IMR-90 (cell line): ENCODE results near the gene SLC9A2. TPM values are rescaled to one million over a fixed set of nuclear protein-coding genes. Genes with fewer than 3 reads are reported as not detected.

Experiments used
- ATAC-seq: fragments of 200-7000 bp; cut with Tn5 transposase; 2 replicates; pipeline ENCODE4 v1.9.1; 2020; ENCODE audit warnings: low read depth, mild to moderate bottlenecking, moderate library complexity
- BruUV-seq: library from RNA; stranded (reverse); fragments of 400-500 nt; replicated peaks from 2 replicates; lab custom pipeline; 2021; lab: Mats Ljungman, UMichigan
- CTCF ChIA-PET: fragments of 300-600 bp; formaldehyde crosslinking; extraction: SDS; loops from one replicate; lab custom pipeline; 2021; ENCODE audit warnings: antibody characterized with exemption; lab: Yijun Ruan, JAX
- POLR2A ChIA-PET: fragments of 300-600 bp; sonication (Branson Sonifier 250); formaldehyde crosslinking; loops from one replicate; lab custom pipeline; 2022; ENCODE audit warnings: antibody characterized with exemption; ENCODE audit not compliant: unreplicated experiment; lab: Charles Lee
- DNase-seq: peaks from one replicate; pipeline ENCODE4 v3.0.0; 2013
- H2AFZ ChIP-seq: replicated peaks from 2 replicates; pipeline ENCODE3; 2013; ENCODE audit warnings: low read length, mild to moderate bottlenecking; ENCODE audit not compliant: poor library complexity
- H2AK5ac ChIP-seq: 2 replicates; pipeline ENCODE4 v1.6.1; 2013; ENCODE audit warnings: low read depth, low read length, inconsistent platforms
- H2AK9ac ChIP-seq: replicated peaks from 2 replicates; pipeline ENCODE3; 2013; ENCODE audit warnings: mild to moderate bottlenecking, low read depth, low read length, moderate library complexity; ENCODE audit not compliant: poor library complexity
- H2BK120ac ChIP-seq: 2 replicates; pipeline ENCODE4 v1.6.1; 2013; ENCODE audit warnings: low read depth, low read length, inconsistent platforms
- H2BK15ac ChIP-seq: 3 replicates; pipeline ENCODE4 v1.6.1; 2013; ENCODE audit warnings: low read depth, low read length, inconsistent platforms
- H2BK20ac ChIP-seq: 2 replicates; pipeline ENCODE4 v1.6.1; 2013; ENCODE audit warnings: low read depth, mild to moderate bottlenecking, inconsistent platforms, low read length, moderate library complexity
- H2BK5ac ChIP-seq: 2 replicates; pipeline ENCODE4 v1.6.1; 2013; ENCODE audit warnings: mild to moderate bottlenecking, low read depth, low read length, inconsistent platforms; ENCODE audit not compliant: poor library complexity, severe bottlenecking
- H3K14ac ChIP-seq: replicated peaks from 2 replicates; pipeline ENCODE4 v1.6.1; 2013; ENCODE audit warnings: low read depth, low read length, inconsistent platforms
- H3K18ac ChIP-seq: 2 replicates; pipeline ENCODE4 v1.6.1; 2013; ENCODE audit warnings: low read depth, low read length, control low read depth
- H3K23ac ChIP-seq: 2 replicates; pipeline ENCODE4 v1.6.1; 2013; ENCODE audit warnings: low read depth, low read length, inconsistent platforms
- H3K27ac ChIP-seq: 2 replicates; pipeline ENCODE4 v1.5.1; 2013; ENCODE audit warnings: mild to moderate bottlenecking, control low read depth, low read length; ENCODE audit not compliant: insufficient read depth
- H3K27me3 ChIP-seq: 2 replicates; pipeline ENCODE4 v1.6.1; 2013; ENCODE audit warnings: low read length; ENCODE audit not compliant: control insufficient read depth, insufficient read depth
- H3K36me3 ChIP-seq: 2 replicates; pipeline ENCODE4 v1.6.1; 2013; ENCODE audit warnings: low read length, mixed read lengths; ENCODE audit not compliant: control insufficient read depth, insufficient read depth
- H3K4ac ChIP-seq: 2 replicates; pipeline ENCODE4 v1.6.1; 2013; ENCODE audit warnings: low read depth, low read length, inconsistent platforms
- H3K4me1 ChIP-seq: 2 replicates; pipeline ENCODE4 v1.6.1; 2013; ENCODE audit warnings: low read length, mixed read lengths; ENCODE audit not compliant: control insufficient read depth, insufficient read depth
- H3K4me2 ChIP-seq: 2 replicates; pipeline ENCODE4 v1.6.1; 2013; ENCODE audit warnings: low read depth, mild to moderate bottlenecking, control low read depth, low read length, moderate library complexity
- H3K4me3 ChIP-seq: 2 replicates; pipeline ENCODE4 v1.5.1; 2013; ENCODE audit warnings: low read depth, mild to moderate bottlenecking, control low read depth, low read length, moderate library complexity; ENCODE audit not compliant: insufficient read depth
- H3K56ac ChIP-seq: 2 replicates; pipeline ENCODE4 v1.6.1; 2013; ENCODE audit warnings: low read length, inconsistent platforms; ENCODE audit not compliant: insufficient read depth; ENCODE audit errors: extremely low read depth
- H3K79me1 ChIP-seq, 2 experiments: 2 replicates each; pipeline ENCODE4 v1.6.1; 2013; ENCODE audit warnings: low read length in 2 of 2, inconsistent platforms in 1 of 2, low read depth in 1 of 2
- H3K9ac ChIP-seq: 2 replicates; pipeline ENCODE4 v1.6.1; 2013; ENCODE audit warnings: low read depth, low read length, control low read depth
- H3K9me1 ChIP-seq: 2 replicates; pipeline ENCODE4 v1.6.1; 2013; ENCODE audit warnings: low read length, inconsistent platforms; ENCODE audit not compliant: insufficient read depth
- H3K9me3 ChIP-seq: 2 replicates; pipeline ENCODE4 v1.6.1; 2013; ENCODE audit warnings: low read length; ENCODE audit not compliant: control insufficient read depth, insufficient read depth
- H4K20me1 ChIP-seq: 2 replicates; pipeline ENCODE4 v1.6.1; 2013; ENCODE audit warnings: low read length, inconsistent platforms; ENCODE audit not compliant: insufficient read depth
- H4K5ac ChIP-seq: 2 replicates; pipeline ENCODE4 v1.6.1; 2013; ENCODE audit warnings: mild to moderate bottlenecking, low read depth, low read length, control low read depth
- H4K8ac ChIP-seq, 2 experiments: 2 replicates each; pipeline ENCODE4 v1.6.1; 2013; ENCODE audit warnings: low read depth in 2 of 2, low read length in 2 of 2, control low read depth in 1 of 2, inconsistent platforms in 1 of 2
- H4K91ac ChIP-seq: 2 replicates; pipeline ENCODE4 v1.6.1; 2013; ENCODE audit warnings: low read depth, low read length, inconsistent platforms; ENCODE audit not compliant: insufficient read depth
- CEBPB ChIP-seq: IDR thresholded peaks from 2 replicates; pipeline ENCODE4 v1.6.1; 2012; ENCODE audit warnings: low read depth, low read length, improper control_type of control experiment
- CHD1 ChIP-seq: IDR thresholded peaks from 2 replicates; pipeline ENCODE4 v1.6.1; 2012; ENCODE audit warnings: low read depth, low read length, improper control_type of control experiment
- ELK1 ChIP-seq: fragments of 150-350 bp; IDR thresholded peaks from 2 replicates; pipeline ENCODE4 v1.6.1; 2016; ENCODE audit warnings: low read depth, mild to moderate bottlenecking, low read length, moderate library complexity, borderline replicate concordance
- FOS ChIP-seq: fragments of 150-350 bp; IDR thresholded peaks from 2 replicates; pipeline ENCODE4 v1.6.1; 2016; ENCODE audit warnings: low read depth, low read length
- MAFK ChIP-seq: IDR thresholded peaks from 2 replicates; pipeline ENCODE4 v1.6.1; 2012; ENCODE audit warnings: low read depth, low read length, improper control_type of control experiment
- MXI1 ChIP-seq: IDR thresholded peaks from 2 replicates; pipeline ENCODE4 v1.6.1; 2012; ENCODE audit warnings: low read depth, mild to moderate bottlenecking, low read length, moderate library complexity, borderline replicate concordance
- NFE2L2 ChIP-seq: fragments of 150-350 bp; IDR thresholded peaks from 2 replicates; pipeline ENCODE4 v1.6.1; 2016; ENCODE audit warnings: low read depth, mild to moderate bottlenecking, low read length
- POLR2A ChIP-seq: IDR thresholded peaks from 2 replicates; pipeline ENCODE4 v1.6.1; 2012; ENCODE audit warnings: mild to moderate bottlenecking, low read depth, low read length
- RCOR1 ChIP-seq: IDR thresholded peaks from 2 replicates; pipeline ENCODE4 v1.6.1; 2012; ENCODE audit warnings: mild to moderate bottlenecking, low read length, improper control_type of control experiment; ENCODE audit not compliant: insufficient replicate concordance
- RFX5 ChIP-seq: IDR thresholded peaks from 2 replicates; pipeline ENCODE4 v1.8.0; 2012; ENCODE audit warnings: low read depth, mild to moderate bottlenecking, low read length, moderate library complexity
- SMC3 ChIP-seq: fragments of 150-350 bp; IDR thresholded peaks from 2 replicates; pipeline ENCODE4 v1.6.1; 2016; ENCODE audit warnings: low read depth, mild to moderate bottlenecking, antibody characterized with exemption, low read length, moderate library complexity
- USF2 ChIP-seq: fragments of 150-350 bp; IDR thresholded peaks from 2 replicates; pipeline ENCODE4 v1.6.1; 2017; ENCODE audit warnings: mild to moderate bottlenecking, antibody characterized with exemption, low read length, low read depth
- WGBS, 2 experiments: methylation state at CpG; one replicate each; pipeline versions ENCODE4 v1.1.5 to v1.1.7; 2013; ENCODE audit warnings: missing lambda C conversion rate in 2 of 2; ENCODE audit not compliant: insufficient read length in 1 of 2; ENCODE audit errors: extremely low coverage in 2 of 2; 5-methylcytosine and 5-hydroxymethylcytosine counted together
- dilution Hi-C: fragments of 300-500 bp; cut with HindIII; formaldehyde crosslinking; loops from one replicate; pipeline ENCODE4 v1.14.3; 2018; ENCODE audit warnings: low sequenced_read_pairs; ENCODE audit not compliant: unreplicated experiment
- in situ Hi-C: fragments of 300-500 bp; cut with MboI; formaldehyde crosslinking; loops from 3 replicates; pipeline ENCODE4 v1.14.3; 2019; ENCODE audit warnings: low sequenced_read_pairs, inconsistent platforms, mixed read lengths
- intact Hi-C: fragments of 100-400 bp; cut with micrococcal nuclease; formaldehyde crosslinking; loops from 2 replicates; pipeline ENCODE4 v1.10.0; 2022
- polyA plus RNA-seq, 3 experiments: library from polyadenylated mRNA; depleted of rRNA; stranded (reverse); fragments of >200 nt; gene quantifications; 2 replicates each; pipeline ENCODE4 v1.2.3, GENCODE V29; 2012; ENCODE audit warnings: low replicate concordance in 1 of 3
- total RNA-seq: library from RNA; depleted of rRNA; stranded (reverse); fragments of >200 nt; gene quantifications from 2 replicates; pipeline ENCODE4 v1.2.3, GENCODE V29; 2012

SLC9A2 gene
- total and polyA plus RNA-seq, 2 of the 4 experiments (the other 2 are of a cell fraction): not detected

- Histone ChIP-seq H3K4me3 (no peak overlapping the region), H2BK15ac (no peak overlapping the region), H3K18ac (no peak overlapping the region), H4K5ac (no peak overlapping the region), H3K4me2 (no peak overlapping the region), H3K36me3 (no peaks in the 10 kb centered on the region), H3K23ac (no peak overlapping the region), H2BK5ac (no peak overlapping the region), H3K9me3 (no peaks in the 10 kb centered on the region), H2BK20ac (no peak overlapping the region), H3K4me1 (no peaks in the 10 kb centered on the region), H2AK5ac (no peak overlapping the region), H3K9me1 (no peaks in the 10 kb centered on the region), H2AFZ (no peak overlapping the region), H2AK9ac (no peak overlapping the region), H3K27me3 (peaks cover 10% of the 10 kb centered on the region), H3K27ac (no peak overlapping the region), H3K14ac (no peak overlapping the region), H4K20me1 (no peaks in the 10 kb centered on the region), H3K4ac (no peak overlapping the region), H4K91ac (no peak overlapping the region), H3K79me1 (no peaks in the 10 kb centered on the region), H4K8ac (no peak overlapping the region), H3K9ac (no peak overlapping the region), H2BK120ac (no peak overlapping the region), H3K56ac (no peak overlapping the region)
- ChIA-PET CTCF (interaction anchor here (1.3 to 2.2 kb wide), 2 partner anchors 27 to 232 kb away, joined by 3 to 7 read pairs; partner anchors contain the start of gene SLC9A4), POLR2A (no interaction called here)
- no peak for DNase-seq
- WGBS, 2 experiments: 54% methylated on average over 9 of the region's 12 CpGs; no CpG with 5 or more reads in 1 of the 2 experiments
- intact Hi-C loops (no loop called here), in situ Hi-C loops (no loop called here), dilution Hi-C loops (no loop called here)
- no peak for ATAC-seq
- no TSS peak for BruUV-seq
- TF ChIP-seq RFX5: no peak
- TF ChIP-seq POLR2A: no peak
- TF ChIP-seq CEBPB: no peak
- no peak for TF ChIP-seq FOS
- no peak for TF ChIP-seq MXI1
- TF ChIP-seq CHD1: no peak
- TF ChIP-seq USF2: no peak
- no peak for TF ChIP-seq SMC3
- no peak for TF ChIP-seq NFE2L2
- no peak for TF ChIP-seq ELK1
- no peak for TF ChIP-seq MAFK
- TF ChIP-seq RCOR1: no peak
These were observed 85.2 kb downstream of the SLC9A2 start for GRCh38 chr2:102704531-102704930.
